Activated T-cell treated with anti-CD3 and anti-CD28 coated beads, Interleukin-2, amount 50 U/mL, for 24 hours (primary cell): Measurements from ENCODE around the gene CEP89.
"Not testable (repeated sequence)": the region's sequence is repeated elsewhere in the genome, so short reads cannot be mapped to it uniquely, and the experiment has no call there.

ENCODE experiments used
- DNase-seq: peaks from one replicate; pipeline ENCODE4 v3.0.0-alpha.2; 2020
- H3K27ac Mint-ChIP-seq: 2 replicates; pipeline ENCODE4 v1.8.0; 2020; ENCODE audit warnings: mild to moderate bottlenecking, mixed read lengths
- H3K27me3 Mint-ChIP-seq: 2 replicates; pipeline ENCODE4 v1.8.0; 2020; ENCODE audit warnings: mixed read lengths
- H3K36me3 Mint-ChIP-seq: 2 replicates; pipeline ENCODE4 v1.8.0; 2020; ENCODE audit warnings: low read depth, mixed read lengths
- H3K4me1 Mint-ChIP-seq: 2 replicates; pipeline ENCODE4 v1.8.0; 2020; ENCODE audit warnings: low read depth, mixed read lengths
- H3K4me3 Mint-ChIP-seq: 2 replicates; pipeline ENCODE4 v1.8.0; 2020; ENCODE audit warnings: mild to moderate bottlenecking, moderate library complexity, mixed read lengths
- H3K9me3 Mint-ChIP-seq: 2 replicates; pipeline ENCODE4 v1.8.0; 2020; ENCODE audit warnings: mixed read lengths

CEP89 gene

GRCh38 chr19:32876236-32876918, 95.4 kb downstream of the CEP89 start:
- H3K4me3 Mint-ChIP-seq, result no peak overlapping the region
- no peaks in the 10 kb centered on the region for H3K27me3 Mint-ChIP-seq
- peaks cover 7% of the 10 kb centered on the region for H3K4me1 Mint-ChIP-seq
- no peak for DNase-seq
- H3K9me3 Mint-ChIP-seq, result no peaks in the 10 kb centered on the region
- no peak overlapping the region for H3K27ac Mint-ChIP-seq
- H3K36me3 Mint-ChIP-seq, result peaks cover 15% of the 10 kb centered on the region

DNA sequence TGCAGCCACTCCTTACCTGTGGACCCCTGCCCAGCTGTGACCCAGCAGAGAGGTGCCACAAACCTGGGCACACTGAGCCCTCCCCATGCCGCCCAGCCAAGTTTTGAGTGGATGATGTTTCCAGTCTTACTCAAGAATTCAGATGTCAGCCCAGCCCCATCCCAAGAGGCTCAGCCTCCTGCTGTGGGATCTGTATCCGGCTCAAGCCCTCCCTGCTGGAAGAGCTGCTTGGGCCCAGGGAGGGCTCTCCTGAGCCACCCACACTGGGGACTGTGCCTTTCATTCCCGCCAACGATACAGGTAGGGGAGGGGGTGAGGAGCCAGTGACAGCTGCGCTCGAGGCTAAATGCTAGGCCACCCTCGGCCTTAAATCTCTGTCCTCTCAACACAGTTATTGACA, 96.3 kb downstream of the CEP89 start:
- no peak for DNase-seq
- H3K27me3 Mint-ChIP-seq, result no peaks in the 10 kb centered on the region
- no peaks in the 10 kb centered on the region for H3K9me3 Mint-ChIP-seq
- H3K4me1 Mint-ChIP-seq, result peaks cover 7% of the 10 kb centered on the region
- H3K36me3 Mint-ChIP-seq, result peaks cover 15% of the 10 kb centered on the region
- no peak overlapping the region for H3K4me3 Mint-ChIP-seq
- no peak overlapping the region for H3K27ac Mint-ChIP-seq

GRCh38 chr19:32874605-32875004, 97.2 kb downstream of the CEP89 start:
- no peaks in the 10 kb centered on the region for H3K9me3 Mint-ChIP-seq
- peaks cover 12% of the 10 kb centered on the region for H3K36me3 Mint-ChIP-seq
- no peak overlapping the region for H3K4me3 Mint-ChIP-seq
- H3K27me3 Mint-ChIP-seq, result no peaks in the 10 kb centered on the region
- no peak for DNase-seq
- H3K27ac Mint-ChIP-seq, result no peak overlapping the region
- H3K4me1 Mint-ChIP-seq, result peaks cover 7% of the 10 kb centered on the region

DNA sequence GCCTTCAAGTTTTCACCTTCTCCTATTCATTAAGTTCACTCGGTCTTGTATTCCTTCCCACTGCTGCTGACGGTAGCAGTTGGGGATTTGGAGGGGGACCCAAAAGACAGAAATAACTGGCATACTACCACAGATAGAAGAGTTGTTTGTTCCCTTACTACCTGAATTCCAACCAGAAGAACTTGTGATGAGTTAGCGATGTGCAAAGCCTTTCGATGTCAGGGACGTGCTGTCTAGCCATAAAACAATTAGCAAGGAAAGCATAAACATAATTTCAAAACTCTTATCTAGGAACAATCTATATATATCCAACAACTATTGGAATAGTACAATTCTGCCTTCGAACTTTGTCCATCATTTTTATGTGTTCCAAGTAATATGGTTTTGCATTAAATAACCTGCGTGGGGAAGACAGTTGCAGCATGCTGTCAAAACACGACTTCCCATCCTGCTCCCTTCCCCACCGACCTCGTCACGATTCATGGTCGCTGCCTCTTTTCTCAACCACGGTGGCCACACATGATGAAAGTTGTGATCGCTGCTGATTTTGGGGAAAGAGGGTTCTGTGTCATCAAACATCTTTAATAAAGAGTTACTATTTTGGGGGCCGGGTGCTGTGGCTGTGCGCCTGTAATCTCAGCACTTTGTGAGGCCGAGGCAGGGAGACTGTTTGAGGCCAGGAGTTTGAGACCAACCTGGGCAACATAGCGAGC, 98.4 kb downstream of the CEP89 start:
- no peaks in the 10 kb centered on the region for H3K27me3 Mint-ChIP-seq
- no peak for DNase-seq
- peaks cover 5% of the 10 kb centered on the region for H3K36me3 Mint-ChIP-seq
- no peak overlapping the region for H3K4me3 Mint-ChIP-seq
- H3K27ac Mint-ChIP-seq, result no peak overlapping the region
- peaks cover 7% of the 10 kb centered on the region for H3K4me1 Mint-ChIP-seq
- no peaks in the 10 kb centered on the region for H3K9me3 Mint-ChIP-seq

DNA sequence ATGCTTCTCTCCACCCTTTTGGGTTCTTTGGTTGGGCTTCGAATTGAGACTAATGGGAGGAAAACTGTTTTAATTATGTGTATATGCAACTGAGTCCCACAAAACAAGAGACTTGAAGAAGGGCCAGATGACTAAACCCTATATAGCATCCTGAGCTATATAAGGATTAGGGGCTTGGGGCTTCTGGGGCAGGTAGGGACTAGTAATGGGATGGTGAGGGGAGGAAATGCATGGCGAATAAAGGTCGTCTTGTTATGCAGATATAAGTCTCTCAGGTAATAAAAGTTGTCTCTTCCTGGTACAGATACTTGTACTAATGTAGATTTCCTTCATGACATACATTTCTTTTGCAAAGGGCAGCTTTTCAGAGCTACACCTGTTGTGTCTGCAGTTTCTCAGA, 99.4 kb downstream of the CEP89 start:
- Mint-ChIP-seq H3K27ac (no peak overlapping the region), H3K27me3 (no peaks in the 10 kb centered on the region)
- no peak for DNase-seq

GRCh38 chr19:32870981-32871451, 100.7 kb downstream of the CEP89 start:
- Mint-ChIP-seq H3K9me3 (no peaks in the 10 kb centered on the region), H3K27me3 (no peaks in the 10 kb centered on the region), H3K36me3 (no peaks in the 10 kb centered on the region), H3K4me3 (no peak overlapping the region), H3K27ac (no peak overlapping the region), H3K4me1 (peaks cover 7% of the 10 kb centered on the region)
- no peak for DNase-seq

More for the DNA sequence above, 99.4 kb downstream of the CEP89 start:
- H3K4me1 Mint-ChIP-seq, result peaks cover 7% of the 10 kb centered on the region
- no peak overlapping the region for H3K4me3 Mint-ChIP-seq
- no peaks in the 10 kb centered on the region for H3K9me3 Mint-ChIP-seq
- no peaks in the 10 kb centered on the region for H3K36me3 Mint-ChIP-seq

GRCh38 chr19:32869966-32870573, 101.7 kb downstream of the CEP89 start:
- DNase-seq, result no peak
- no peaks in the 10 kb centered on the region for H3K27me3 Mint-ChIP-seq
- H3K4me3 Mint-ChIP-seq, result no peak overlapping the region
- H3K27ac Mint-ChIP-seq, result no peak overlapping the region
- peaks cover 7% of the 10 kb centered on the region for H3K4me1 Mint-ChIP-seq
- no peaks in the 10 kb centered on the region for H3K9me3 Mint-ChIP-seq
- no peaks in the 10 kb centered on the region for H3K36me3 Mint-ChIP-seq

GRCh38 chr19:32869369-32869965, 102.3 kb downstream of the CEP89 start, which contains the start of gene SLC7A9:
SLC7A9 (minus strand) TSS chr19:32869767; CDS start chr19:32868534, 1,233 bp downstream.
- peaks cover 7% of the 10 kb centered on the region for H3K4me1 Mint-ChIP-seq
- H3K27ac Mint-ChIP-seq, result no peak within 1 kb of the TSS
- H3K36me3 Mint-ChIP-seq, result no peaks in the 10 kb centered on the region
- H3K27me3 Mint-ChIP-seq, result no peaks in the 10 kb centered on the region
- no peak within 1 kb of the TSS for H3K4me3 Mint-ChIP-seq
- DNase-seq, result no peak
- H3K9me3 Mint-ChIP-seq, result no peaks in the 10 kb centered on the region

- Mint-ChIP-seq H3K27me3 (no peaks in the 10 kb centered on the region), H3K36me3 (no peaks in the 10 kb centered on the region)
- DNase-seq, result no peak
Observed at GRCh38 chr19:32868206-32868950, 103.4 kb downstream of the CEP89 start.

DNA sequence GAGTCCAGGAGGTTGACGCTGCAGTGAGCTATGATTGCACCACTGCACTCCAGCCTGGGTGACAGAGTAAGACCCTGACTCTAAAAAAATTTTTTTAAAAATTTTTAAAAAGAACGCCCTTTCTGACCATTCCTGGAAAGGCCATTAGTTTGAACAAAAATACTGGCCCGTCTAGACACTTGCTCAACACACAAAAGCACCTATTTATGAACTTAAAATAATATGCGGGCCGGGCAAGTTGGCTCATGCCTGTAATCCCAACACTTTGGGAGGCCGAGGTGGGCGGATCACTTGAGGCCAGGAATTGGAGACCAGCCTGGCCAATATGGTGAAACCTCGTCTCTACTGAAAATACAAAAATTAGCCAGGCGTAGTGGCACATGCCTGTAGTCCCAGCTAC, 104.3 kb downstream of the CEP89 start:
- H3K4me3 Mint-ChIP-seq, H3K4me1 Mint-ChIP-seq, H3K36me3 Mint-ChIP-seq, H3K9me3 Mint-ChIP-seq, H3K27ac Mint-ChIP-seq, H3K27me3 Mint-ChIP-seq, DNase-seq: not testable (repeated sequence)

More at GRCh38 chr19:32868206-32868950, 103.4 kb downstream of the CEP89 start:
- Mint-ChIP-seq H3K27ac (no peak overlapping the region), H3K4me1 (peaks cover 2% of the 10 kb centered on the region), H3K9me3 (no peaks in the 10 kb centered on the region), H3K4me3 (no peak overlapping the region)

GRCh38 chr19:32866564-32867265, 105.0 kb downstream of the CEP89 start:
- Mint-ChIP-seq H3K27me3 (no peaks in the 10 kb centered on the region), H3K4me3 (no peak overlapping the region), H3K4me1 (no peaks in the 10 kb centered on the region), H3K9me3 (no peaks in the 10 kb centered on the region), H3K36me3 (no peaks in the 10 kb centered on the region), H3K27ac (no peak overlapping the region)
- no peak for DNase-seq

DNA sequence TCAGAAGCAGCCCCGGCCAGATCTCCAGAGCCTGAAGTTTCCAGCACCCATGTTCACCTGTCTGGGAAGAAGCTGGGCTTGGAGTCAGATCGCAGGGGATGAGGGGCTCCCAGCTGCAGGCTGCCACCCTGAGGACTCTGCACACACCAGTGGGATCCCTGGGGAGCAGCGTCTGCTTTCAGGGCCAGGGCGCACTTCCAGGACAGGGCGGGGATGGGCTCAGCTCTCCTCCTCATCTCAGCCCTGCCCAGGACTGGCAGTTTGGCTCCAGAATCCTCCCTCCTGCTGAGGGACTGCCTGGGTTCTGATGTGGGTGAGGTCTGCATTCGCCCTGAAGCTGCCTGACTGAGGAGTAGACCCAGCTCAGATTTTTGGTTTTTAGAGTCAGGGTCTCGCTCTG, 105.7 kb downstream of the CEP89 start:
- DNase-seq, result no peak
- no peak overlapping the region for H3K27ac Mint-ChIP-seq
- H3K27me3 Mint-ChIP-seq, result no peaks in the 10 kb centered on the region
- H3K36me3 Mint-ChIP-seq, result no peaks in the 10 kb centered on the region
- H3K4me1 Mint-ChIP-seq, result no peaks in the 10 kb centered on the region
- no peaks in the 10 kb centered on the region for H3K9me3 Mint-ChIP-seq
- H3K4me3 Mint-ChIP-seq, result no peak overlapping the region

GRCh38 chr19:32865326-32865725, 106.4 kb downstream of the CEP89 start:
- H3K9me3 Mint-ChIP-seq, result no peaks in the 10 kb centered on the region
- H3K27ac Mint-ChIP-seq, result no peak overlapping the region
- no peaks in the 10 kb centered on the region for H3K4me1 Mint-ChIP-seq
- H3K4me3 Mint-ChIP-seq, result no peak overlapping the region
- H3K36me3 Mint-ChIP-seq, result no peaks in the 10 kb centered on the region
- DNase-seq, result no peak
- H3K27me3 Mint-ChIP-seq, result no peaks in the 10 kb centered on the region
